ENCODE measurements around the gene MYADM. TPM values are rescaled to one million over a fixed set of nuclear protein-coding genes. Genes with fewer than 3 reads are reported as not detected.
A peak's percentile ranks its signal among the peaks of the same experiment; 100 is the strongest.

MYADM gene
- total and polyA plus RNA-seq, 2 of the 13 experiments (the other 11 are each of a cell fraction or from before 2014, with no cell fraction given): 19.9 to 38.1 TPM

DNA sequence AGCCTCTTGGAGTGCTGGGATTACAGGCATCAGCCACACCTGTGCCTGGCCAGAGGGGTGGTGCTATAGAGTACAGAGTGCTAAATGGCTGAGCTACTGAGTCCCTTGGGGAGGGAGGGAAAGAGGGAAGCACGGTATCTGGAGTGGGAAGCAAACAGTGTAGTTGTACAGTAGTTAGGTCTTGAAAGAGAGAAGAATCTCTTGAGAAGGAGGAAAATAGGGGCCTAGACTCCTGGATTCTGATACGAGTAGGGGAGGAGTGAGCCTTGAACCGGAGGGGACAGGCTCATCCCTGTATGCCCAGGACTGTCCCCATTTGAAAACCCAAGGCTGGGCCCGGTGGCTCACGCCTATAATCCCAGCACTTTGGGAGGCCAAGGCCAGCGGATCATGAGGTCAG is 5.1 kb downstream of the MYADM start:
- no peak overlapping the region for H3K4me3 ChIP-seq (replicated peaks in 1 of 3; ENCODE audit: insufficient read depth in 1 of 3, low read depth in 2 of 3, low read length in 3 of 3)
- no peak for DNase-seq (ENCODE audit: low spot score)

More for the DNA sequence above, 5.1 kb downstream of the MYADM start:
- TF ChIP-seq SOX13 (IDR thresholded peaks at IDR 0.05): no peak
- 0 out of 4 replicates have a peak, but pooled peaks of 1 of the 2 experiments have one; percentile 34 for TF ChIP-seq SOX13 (CRISPR knock-in tag; conservative IDR thresholded peaks at IDR 0.05 in 1 of 2, IDR thresholded peaks at IDR 0.05 in 1 of 2)
- no peak for TF ChIP-seq IKZF1 (IDR thresholded peaks at IDR 0.05)
- peak in 1 of 2 experiments; percentile 59; a peak in 1 of 4 replicates for TF ChIP-seq POLR2A (IDR thresholded peaks at IDR 0.05; ENCODE audit: insufficient read depth in 1 of 2, low read depth in 2 of 2, low read length in 2 of 2)
- TF ChIP-seq POLR2AphosphoS2 (IDR thresholded peaks at IDR 0.05; ENCODE audit: low read depth, low read length): peak; percentile 87
- no peak for TF ChIP-seq ZNF431 (CRISPR knock-in tag; IDR thresholded peaks at IDR 0.05; ENCODE audit: borderline replicate concordance, low read depth)
- no peak for TF ChIP-seq TFE3 (CRISPR knock-in tag; IDR thresholded peaks at IDR 0.05)
- no peak for TF ChIP-seq IRX3 (CRISPR knock-in tag; IDR thresholded peaks at IDR 0.05; ENCODE audit: borderline replicate concordance, low read depth)
- Histone ChIP-seq H3K9me3 (ENCODE audit: low read length) (no peaks in the 10 kb centered on the region), H4K20me1 (ENCODE audit: insufficient read depth, low read length) (peaks cover 25% of the 10 kb centered on the region), H2AFZ (ENCODE audit: low read length) (no peak overlapping the region), H3K4me2 (ENCODE audit: low read depth, low read length) (no peak overlapping the region), H3K79me2 (ENCODE audit: insufficient read depth, low read length) (peaks cover 17% of the 10 kb centered on the region), H3K9ac (ENCODE audit: insufficient read depth, low read depth, low read length) (no peak overlapping the region), H3K27me3 (ENCODE audit: control insufficient read depth in 1 of 2, insufficient read depth in 2 of 2, low read length in 2 of 2) (no peaks in the 10 kb centered on the region; a peak in 1 of 5 replicates), H3K36me3 (replicated peaks in 1 of 2; ENCODE audit: control insufficient read depth in 1 of 2, insufficient read depth in 2 of 2, low read length in 2 of 2) (peaks cover 10 to 42% of the 10 kb centered on the region in 2 experiments; a peak in 4 of 5 replicates), H3K27ac (ENCODE audit: extremely low read length, insufficient read depth, low read length) (no peak overlapping the region), H3K4me1 (ENCODE audit: insufficient read depth, low read length) (no peaks in the 10 kb centered on the region)
- 95% methylated on average over 6 of the region's 6 CpGs for WGBS (ENCODE audit: low lambda C conversion rate)
- in situ Hi-C loops (cut with HindIII; ENCODE audit: extremely low pct_ligation_motif_present, low pct_unique_long_range_greater_than_20kb) (no loop called here), intact Hi-C loops (cut with micrococcal nuclease; ENCODE audit: unreplicated experiment) (no loop called here)
- no peak for FAIRE-seq
- ChIA-PET CTCF (ENCODE audit: low intra/inter-chr PET ratio, low total read pairs) (no interaction called here), POLR2A (interaction anchor here (0.7 to 1.7 kb wide), 3 partner anchors 8 to 16 kb away, joined by 3 to 5 read pairs (median 3); no protein-coding TSS in a partner anchor)
- ATAC-seq: no peak
- no TSS peak for BruUV-seq (replicated peaks)

Measured in HepG2 (cell line).